Left forelimb (tissue), 1 donor: ENCODE results near the gene BAHD1.

Experiments
- DNase-seq: peaks from one replicate; pipeline ENCODE4 v3.0.0-alpha.2; 2018; ENCODE audit warnings: low spot score

Gene BAHD1

DNA sequence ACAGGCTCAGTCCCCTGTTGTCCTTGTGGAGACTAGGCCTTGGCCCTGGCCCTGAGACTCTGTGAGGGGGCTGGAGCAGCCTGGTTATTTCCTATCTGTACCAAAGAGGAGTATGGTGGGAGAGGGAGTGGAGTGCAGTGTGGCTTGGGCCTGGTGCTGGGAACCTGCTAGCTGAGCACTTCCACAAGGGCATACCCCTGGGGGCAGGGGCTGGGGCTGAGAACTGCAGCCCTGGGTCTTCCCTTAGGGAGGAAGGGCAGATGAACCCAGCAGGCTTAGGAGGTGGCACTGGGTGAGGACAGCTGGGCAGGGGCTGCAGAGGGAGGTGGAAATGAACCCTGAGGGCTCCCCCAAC is 26.5 kb downstream of the BAHD1 start:
- DNase-seq: no peak

DNA sequence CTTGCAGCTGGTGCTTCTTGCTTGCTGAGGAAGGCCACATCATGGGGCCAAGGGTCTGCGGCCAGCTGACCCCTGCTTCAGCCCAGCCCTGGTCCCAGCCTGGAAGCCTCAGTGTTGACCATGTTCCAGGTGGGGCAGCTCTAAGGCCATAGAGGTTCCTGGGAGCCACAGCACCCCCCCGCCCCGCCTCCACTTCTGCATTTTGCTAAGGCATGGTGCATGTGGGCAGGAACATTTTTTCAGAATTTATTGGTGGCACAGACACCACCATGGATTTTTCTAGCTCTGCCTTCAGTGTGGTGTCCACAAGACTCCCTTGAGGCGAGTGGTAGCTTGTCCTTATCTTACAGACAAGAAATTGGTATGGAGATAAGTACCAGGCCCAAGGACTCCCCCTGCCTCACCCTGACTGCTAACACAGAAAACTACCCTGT is 28.2 kb downstream of the BAHD1 start:
- DNase-seq: no peak

DNA sequence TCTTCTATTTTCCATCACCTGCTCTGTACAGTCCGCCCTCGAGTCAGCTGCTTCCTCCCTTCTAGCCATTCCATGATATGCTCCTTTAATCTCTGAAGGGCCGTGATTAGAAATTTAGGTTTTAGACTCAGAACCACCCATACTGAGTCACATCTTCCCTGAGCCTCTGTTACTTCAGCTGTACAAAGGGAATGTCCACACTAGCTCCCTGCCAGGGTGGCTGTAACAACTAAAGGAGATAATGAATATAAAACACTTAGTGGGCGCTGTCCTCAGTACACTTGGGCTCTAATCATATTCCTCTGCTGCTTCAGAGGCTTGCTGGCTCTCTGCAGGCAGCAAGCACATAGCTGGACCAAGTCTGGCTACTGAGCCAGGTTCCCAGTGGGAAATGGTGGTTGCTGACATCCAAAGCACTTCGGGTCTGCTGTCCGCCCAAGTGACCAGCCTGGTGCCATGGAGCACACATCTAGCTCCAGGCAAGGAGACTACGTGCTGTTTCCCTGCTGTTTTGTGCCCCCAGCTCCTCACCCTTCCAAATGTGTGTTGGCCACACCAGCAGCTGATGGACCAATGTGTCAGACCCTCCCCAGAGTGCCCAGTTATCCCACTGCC is 29.1 kb downstream of the BAHD1 start:
- no peak for DNase-seq

DNA sequence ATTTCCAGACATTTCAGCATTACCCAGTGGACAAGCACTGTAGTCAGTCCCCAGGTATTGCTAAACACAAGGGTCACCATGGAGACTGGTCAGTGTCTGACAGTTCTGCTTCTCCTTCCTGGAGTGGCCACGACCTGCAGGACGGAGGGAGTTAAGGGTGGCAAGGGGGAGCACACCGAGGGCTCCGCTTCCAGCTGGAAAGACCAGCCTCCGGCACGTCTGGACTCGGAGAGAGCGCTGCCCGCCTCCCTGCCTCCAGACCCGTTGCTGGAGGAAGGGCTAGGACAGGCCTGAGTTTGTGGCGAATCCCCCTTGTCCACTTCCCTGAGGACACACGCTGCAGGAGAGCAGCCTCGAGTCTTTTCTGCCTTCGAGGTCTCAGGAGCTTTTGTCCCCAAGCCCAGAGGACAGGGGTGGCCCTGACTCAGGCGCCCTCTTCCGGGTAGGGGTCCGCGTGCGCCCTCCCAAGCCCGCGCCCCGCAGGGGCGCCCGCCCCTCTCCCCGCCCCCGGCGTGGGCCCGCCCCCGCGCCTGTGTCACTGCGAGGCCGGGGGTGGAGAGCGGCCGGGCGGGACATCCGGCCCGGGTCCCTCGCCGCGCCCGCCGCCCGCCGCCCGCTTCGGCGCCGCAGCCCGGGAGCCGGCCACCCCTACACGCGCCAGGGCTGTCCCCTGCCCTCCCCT is 29.8 kb downstream of the BAHD1 start, which contains the start of gene CHST14:
CHST14 (plus strand) TSS at position 562 of the 682 bp plus-strand sequence. CDS start 230 bp downstream, outside the sequence.
- peak; percentile 86 for DNase-seq

DNA sequence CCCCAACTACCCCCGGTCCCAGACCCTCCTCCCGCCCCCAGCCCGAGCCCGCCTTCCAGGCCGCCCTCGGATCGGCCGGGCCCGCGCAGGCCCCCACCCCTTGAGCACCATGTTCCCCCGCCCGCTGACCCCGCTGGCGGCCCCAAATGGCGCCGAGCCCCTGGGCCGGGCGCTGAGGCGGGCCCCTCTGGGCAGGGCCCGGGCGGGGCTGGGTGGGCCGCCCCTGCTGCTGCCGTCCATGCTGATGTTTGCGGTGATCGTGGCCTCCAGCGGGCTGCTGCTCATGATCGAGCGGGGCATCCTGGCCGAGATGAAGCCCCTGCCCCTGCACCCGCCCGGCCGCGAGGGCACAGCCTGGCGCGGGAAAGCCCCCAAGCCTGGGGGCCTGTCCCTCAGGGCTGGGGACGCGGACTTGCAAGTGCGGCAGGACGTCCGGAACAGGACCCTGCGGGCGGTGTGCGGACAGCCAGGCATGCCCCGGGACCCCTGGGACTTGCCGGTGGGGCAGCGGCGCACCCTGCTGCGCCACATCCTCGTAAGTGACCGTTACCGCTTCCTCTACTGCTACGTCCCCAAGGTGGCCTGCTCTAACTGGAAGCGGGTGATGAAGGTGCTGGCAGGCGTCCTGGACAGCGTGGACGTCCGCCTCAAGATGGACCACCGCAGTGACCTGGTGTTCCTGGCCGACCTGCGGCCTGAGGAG is 30.5 kb downstream of the BAHD1 start:
- peak; percentile 80 for DNase-seq

DNA sequence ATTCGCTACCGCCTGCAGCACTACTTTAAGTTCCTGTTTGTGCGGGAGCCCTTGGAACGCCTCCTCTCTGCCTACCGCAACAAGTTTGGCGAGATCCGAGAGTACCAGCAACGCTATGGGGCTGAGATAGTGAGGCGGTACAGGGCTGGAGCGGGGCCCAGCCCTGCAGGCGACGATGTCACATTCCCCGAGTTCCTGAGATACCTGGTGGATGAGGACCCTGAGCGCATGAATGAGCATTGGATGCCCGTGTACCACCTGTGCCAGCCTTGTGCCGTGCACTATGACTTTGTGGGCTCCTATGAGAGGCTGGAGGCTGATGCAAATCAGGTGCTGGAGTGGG is 31.0 kb downstream of the BAHD1 start:
- DNase-seq: no peak

DNA sequence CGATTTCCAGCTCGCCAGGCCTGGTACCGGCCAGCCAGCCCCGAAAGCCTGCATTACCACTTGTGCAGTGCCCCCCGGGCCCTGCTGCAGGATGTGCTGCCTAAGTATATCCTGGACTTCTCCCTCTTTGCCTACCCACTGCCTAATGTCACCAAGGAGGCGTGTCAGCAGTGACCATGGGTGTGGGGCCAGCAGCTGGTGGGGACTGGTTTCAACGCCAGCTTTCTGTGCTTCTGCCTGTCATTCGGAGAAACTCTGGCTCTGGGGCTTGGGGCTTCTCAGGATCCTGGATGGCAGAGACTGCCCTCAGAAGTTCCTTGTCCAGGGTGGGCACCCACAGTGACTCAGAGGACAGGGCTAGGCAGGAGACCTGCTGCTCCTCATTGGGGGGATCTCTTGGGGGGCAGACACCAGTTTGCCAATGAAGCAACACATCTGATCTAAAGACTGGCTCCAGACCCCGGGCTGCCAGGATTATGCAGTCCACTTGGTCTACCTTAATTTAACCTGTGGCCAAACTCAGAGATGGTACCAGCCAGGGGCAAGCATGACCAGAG is 31.5 kb downstream of the BAHD1 start:
- DNase-seq: no peak

DNA sequence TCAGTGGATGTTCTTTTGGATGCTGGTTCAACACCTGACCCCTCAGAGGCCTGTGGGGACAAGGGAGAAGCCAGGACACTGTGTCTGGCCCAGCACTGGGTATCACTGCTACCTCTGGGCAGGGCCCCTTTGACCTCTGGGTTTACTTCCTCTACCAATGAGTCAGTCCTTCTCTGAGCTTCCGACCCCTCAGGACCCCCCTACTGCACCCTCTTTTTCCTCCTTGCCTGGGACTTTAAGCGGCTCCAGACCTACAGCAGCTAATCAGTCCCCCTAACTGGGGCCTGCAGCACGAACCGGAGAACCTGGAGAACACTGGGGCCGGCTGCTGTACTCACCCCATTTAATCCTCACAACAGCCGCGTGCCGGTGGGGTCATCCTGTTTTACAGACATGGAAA is 33.8 kb downstream of the BAHD1 start:
- DNase-seq: no peak

DNA sequence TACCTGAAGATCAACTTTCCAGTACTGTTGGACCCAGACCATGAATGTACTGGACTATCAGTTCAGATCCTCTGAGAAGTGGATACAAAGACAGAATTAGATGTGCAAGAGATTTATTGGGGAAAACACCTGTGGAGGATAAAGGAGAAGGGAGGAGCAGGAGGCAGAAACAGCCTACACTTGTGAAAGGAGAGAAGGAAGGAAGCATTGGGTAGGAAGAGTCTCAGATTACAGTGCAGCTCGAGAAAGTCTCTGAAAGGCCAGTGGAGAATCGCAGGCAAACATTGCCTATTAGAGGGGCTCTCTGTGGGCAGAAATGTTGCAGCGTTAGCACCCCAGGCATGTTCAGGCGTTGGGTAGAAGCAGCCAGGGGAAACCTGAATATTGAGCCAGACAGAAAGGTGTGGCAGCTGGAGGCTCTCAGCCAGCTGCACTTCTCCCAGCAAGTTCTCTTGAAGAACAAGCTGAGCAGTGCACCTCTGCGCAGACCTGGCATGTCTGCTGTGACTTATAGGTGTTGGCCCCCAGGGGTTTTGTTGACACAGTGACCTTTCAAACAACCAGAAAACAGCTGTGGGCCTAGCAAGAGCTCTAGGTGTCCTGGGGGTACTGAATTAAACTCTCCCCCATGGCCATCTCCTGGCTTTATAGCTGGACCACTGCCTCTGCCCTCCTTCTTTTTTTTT is 37.0 kb downstream of the BAHD1 start:
- DNase-seq: no peak

DNA sequence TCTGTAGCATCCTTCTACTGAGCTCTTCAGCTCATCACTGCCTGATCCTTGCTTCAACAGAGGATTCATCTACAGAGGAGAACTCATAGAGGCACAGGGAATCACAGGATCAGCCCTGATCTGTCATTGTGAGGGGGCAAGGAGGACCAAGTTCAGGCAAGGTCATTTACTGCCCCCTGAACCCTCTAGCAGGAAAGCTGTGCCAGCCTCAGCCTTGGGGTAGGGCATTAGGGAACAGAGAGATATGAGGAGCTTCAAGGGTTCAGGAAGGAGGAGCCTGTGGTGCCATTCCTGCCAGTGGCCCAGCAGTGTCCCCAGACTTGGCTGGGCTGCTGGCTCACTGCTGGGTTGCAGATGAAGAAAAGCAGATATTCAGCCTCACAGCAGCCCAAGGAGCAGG is 38.3 kb downstream of the BAHD1 start:
- DNase-seq: no peak

DNA sequence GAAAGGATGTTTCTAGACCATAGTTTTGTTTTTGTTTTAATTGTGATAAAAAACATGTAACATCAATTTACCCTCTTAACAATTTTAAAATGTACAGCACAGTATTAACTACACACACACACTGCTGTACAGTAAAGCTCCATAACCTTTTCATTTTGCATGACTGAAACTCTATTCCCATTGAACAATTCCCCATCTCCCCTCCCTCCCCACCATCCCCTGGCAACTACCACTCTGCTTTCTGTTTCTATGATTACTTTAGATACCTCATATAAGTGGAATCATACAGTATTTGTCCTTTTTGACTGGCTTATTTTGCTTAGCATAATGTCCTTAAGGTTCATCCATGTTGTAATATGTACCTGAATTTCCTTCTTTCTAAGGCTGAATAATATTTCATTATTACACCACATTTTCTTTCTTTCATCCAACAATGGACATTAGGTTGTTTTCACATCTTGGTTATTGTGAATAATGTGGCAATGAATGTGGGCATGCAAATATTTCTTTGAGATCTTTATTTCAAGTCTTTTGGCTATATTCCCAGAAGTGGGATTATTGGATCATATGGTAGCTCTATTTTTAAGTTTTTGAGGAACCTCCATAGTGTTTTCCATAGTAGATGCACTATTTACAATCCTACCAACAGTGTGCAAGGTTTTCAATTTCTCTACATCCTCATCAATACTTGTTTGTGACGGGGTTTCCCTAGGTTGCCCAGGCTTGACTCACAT is 40.8 kb downstream of the BAHD1 start:
- no peak for DNase-seq

DNA sequence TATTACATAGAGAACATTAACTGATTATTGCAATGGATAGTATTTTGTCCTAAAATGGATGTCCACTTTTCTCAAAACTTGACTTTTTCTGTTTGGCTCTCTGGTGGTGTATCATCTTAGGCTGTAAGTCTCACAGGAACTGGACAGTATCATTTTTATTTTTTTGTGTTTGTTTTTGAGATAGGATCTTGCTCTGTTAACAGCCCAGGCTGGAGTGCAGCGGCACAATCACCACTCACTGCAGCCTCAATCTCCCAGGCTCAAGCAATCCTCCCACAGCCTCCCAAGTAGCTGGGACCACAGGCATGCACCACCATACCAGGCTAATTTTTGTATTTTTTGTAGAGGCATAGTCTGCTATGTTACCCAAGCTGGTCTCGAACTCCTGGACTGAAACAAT is 43.2 kb downstream of the BAHD1 start:
- DNase-seq: no peak

DNA sequence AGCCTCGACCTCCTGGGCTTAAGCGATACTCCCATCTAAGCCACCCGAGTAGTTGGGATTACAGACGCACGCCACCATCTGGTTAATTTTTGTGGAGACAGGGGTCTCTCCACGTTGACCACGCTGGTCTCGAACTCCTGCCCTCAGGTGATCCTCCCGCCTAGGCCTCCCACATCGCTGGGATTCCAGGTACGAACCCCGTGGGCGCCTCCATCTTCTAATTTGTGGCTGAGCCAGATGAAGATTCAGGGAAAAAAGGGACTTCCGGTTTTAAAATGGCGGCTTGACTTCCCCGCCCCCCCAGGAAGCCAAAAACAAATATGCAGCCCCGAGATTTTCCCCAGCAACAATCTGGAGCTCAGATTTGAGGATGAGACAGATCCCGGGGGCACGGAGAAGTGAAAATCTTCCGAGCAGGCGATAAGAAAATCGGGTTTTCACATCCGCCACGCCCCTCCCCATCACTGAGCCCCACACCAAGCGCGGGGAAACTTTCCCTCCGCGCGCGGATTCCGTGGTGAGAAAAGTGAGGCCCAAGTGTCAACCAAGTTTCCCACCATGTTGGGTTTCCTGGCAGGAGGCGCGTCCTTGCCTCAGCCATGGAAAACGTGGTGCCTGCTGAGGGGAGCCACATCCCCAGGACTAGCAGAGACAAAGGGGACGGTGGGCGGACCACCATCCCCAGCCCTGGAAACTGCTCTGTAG is 45.5 kb downstream of the BAHD1 start:
- no peak for DNase-seq

DNA sequence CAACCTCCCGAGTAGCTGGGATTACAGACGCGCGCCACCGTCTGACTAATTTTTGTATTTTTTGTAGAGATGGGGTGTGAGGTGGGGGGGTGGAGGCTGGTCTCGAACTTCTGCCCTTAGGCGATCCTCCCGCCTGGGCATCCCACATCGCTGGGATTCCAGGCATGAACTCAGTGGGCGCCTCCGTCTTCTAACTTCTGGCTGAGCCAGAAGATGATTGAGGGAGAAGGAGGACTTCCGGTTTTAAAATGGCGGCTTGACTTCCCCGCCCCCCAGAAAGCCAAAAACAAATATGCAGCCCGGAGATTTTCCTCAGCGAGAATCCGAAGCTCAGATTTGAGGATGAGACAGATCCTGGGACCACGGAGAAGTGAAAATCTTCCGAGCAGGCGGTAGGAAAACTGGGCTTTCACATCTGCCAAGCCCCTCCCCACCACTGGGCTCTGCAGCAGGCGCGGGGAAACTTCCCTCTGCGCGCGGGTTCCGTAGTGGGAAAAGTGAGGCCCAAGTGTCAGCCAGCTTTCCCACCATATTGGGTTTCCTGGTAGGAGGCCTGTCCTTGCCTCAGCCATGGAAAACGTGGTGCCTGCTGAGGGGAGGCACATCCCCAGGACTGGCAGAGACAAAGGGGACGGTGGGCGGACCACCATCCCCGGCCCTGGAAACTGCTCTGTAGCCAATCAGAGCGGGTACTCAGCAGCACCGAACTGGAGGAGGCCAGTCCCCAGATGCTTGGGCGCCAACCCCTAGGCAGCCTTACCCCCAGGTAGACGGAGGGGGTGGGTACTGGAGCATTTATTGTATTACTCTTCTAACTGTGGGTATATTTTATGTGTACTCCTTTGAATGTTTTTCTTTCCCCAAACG is 47.3 kb downstream of the BAHD1 start:
- DNase-seq: no peak

DNA sequence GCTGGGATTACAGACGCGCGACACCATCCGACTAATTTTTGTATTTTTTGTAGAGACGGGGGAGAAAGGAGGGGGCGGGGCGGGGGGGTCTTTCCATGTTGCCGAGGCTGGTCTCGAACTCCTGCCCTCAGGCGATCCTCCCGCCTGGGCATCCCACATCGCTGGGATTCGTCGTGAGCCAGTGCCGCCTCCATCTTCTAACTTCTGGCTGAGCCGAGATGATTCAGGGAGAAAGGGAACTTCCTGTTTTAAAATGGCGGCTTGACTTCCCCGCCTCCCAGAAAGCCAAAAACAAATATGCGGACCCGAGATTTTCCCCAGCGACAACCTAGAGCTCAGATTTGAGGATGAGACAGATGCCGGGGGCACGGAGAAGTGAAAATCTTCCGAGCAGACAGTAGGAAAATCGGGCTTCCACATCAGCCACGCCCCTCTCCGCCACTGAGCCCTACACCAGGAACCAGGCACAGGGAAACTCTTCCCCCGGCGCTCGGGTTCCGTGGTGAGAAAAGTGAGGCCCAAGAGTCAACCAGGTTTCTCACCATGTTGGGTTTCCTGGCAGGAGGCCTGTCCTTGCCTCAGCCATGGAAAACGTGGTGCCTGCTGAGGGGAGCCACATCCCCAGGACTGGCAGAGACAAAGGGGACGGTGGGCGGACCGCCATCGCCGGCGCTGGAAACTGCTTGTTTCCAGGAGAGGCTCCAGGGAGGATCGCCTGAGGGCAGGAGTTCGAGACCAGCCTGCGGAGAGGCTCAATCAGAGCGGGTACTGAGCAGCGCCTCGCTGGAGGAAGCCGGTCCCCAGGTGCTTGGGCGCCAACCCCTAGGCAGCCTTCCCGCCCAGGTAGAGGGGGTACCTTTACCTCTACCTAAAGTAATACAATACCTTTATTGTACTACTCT is 48.8 kb downstream of the BAHD1 start:
- no peak for DNase-seq

DNA sequence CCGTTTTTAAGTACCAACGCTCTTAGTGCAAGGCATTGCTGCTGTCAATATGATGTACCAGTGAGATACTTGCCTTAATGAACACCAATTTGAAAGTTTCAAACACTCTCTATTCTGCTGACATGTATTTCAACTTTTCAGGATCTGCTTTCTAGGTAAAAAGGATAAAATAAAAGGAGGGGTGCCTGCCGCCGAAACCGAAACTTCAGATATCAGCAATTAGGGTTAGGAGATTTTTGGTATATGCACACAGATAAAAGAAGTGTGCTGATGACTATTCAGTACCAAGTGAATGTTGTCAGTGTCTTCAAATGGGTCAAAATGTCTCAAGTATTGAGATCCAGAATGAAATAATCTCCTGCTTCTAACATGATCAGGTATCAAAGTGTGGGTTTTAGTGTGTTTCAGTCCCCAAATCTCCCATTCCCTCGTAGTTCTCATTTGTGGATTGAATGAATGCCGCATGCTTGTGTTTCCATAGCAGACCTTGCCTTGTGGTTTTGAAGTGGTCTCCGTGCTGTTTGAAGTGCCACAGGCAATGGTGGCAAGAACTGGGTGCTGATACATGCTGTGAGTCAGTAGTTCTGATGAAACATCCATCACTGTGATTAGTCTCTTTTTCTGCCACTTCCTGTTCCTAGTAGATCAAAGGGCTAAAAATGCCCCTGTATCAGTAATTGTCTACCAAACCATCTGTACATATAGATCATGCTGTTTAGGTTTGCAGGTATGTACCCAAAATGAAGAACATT is 52.5 kb downstream of the BAHD1 start:
- DNase-seq: no peak

DNA sequence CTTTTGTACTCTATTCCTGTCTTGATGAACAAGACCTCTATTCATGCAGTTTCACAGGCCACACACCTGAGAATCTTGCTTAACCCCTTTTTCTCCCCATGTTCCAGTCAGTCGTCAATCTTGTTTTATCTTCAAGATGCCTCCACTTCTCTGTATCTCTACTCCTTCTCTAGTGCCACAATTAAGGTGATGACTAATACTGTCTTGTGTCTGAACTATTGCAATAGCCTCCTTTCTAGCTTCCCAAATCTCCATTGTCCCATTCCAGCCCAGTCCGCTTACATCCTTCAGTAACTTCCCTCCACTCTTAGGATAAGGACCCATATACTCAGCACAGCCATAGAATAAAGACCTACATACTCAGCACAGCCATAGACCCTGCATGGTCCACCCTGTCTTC is 54.8 kb downstream of the BAHD1 start:
- DNase-seq: no peak

DNA sequence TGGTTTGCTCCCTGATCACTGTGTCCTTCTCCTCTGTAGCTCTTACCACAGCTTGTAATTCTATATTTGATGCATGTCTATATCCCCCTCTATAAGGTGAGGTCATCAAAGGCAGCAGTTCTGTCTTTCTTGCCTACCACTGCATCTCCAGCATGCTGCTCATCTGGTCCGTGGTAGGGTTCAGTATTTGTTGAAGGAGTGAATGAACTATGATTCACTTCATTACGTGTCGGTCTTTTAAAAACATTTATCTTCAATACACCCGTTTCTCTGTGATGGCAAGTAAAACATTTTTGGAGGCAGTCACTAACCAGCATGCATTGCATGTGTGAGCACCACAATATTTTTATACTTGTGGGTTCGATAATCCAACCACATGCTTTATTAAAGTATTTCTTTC is 57.7 kb downstream of the BAHD1 start:
- no peak for DNase-seq
